H9 (cell line): ENCODE data around the gene ROPN1L. TPM values are rescaled to one million over a fixed set of nuclear protein-coding genes. Genes with fewer than 3 reads are reported as not detected.

Experiments
- DNase-seq: peaks from one replicate; pipeline ENCODE4 v3.0.0-alpha.2; 2017
- H2AFZ ChIP-seq: one replicate; pipeline ENCODE4 v1.6.1; 2013; ENCODE audit warnings: mild to moderate bottlenecking, low read length, control low read depth, moderate library complexity
- H2AK5ac ChIP-seq: 2 replicates; pipeline ENCODE4 v1.6.1; 2013; ENCODE audit warnings: low read length, control low read depth, mixed read lengths; ENCODE audit not compliant: insufficient read length
- H2BK120ac ChIP-seq: one replicate; pipeline ENCODE4 v1.6.1; 2013; ENCODE audit warnings: low read depth, mild to moderate bottlenecking, low read length, control low read depth, inconsistent platforms; ENCODE audit not compliant: poor library complexity, severe bottlenecking
- H2BK12ac ChIP-seq: 2 replicates; pipeline ENCODE4 v1.6.1; 2013; ENCODE audit warnings: low read length, control low read depth, mixed read lengths, low read depth; ENCODE audit not compliant: insufficient read length
- H2BK15ac ChIP-seq: 2 replicates; pipeline ENCODE4 v1.6.1; 2013; ENCODE audit warnings: low read depth, low read length, control low read depth
- H2BK20ac ChIP-seq: one replicate; pipeline ENCODE4 v1.6.1; 2013; ENCODE audit warnings: low read depth, mild to moderate bottlenecking, low read length, control low read depth, inconsistent platforms; ENCODE audit not compliant: poor library complexity, severe bottlenecking
- H2BK5ac ChIP-seq: 2 replicates; pipeline ENCODE4 v1.6.1; 2013; ENCODE audit warnings: low read length, control low read depth, mixed read lengths; ENCODE audit not compliant: insufficient read length
- H3K14ac ChIP-seq: 2 replicates; pipeline ENCODE4 v1.6.1; 2013; ENCODE audit warnings: low read length, control low read depth; ENCODE audit not compliant: insufficient read depth
- H3K18ac ChIP-seq: 2 replicates; pipeline ENCODE4 v1.6.1; 2013; ENCODE audit warnings: low read depth, mild to moderate bottlenecking, mixed read lengths, low read length, control low read depth; ENCODE audit not compliant: insufficient read length
- H3K23ac ChIP-seq: 2 replicates; pipeline ENCODE4 v1.6.1; 2013; ENCODE audit warnings: low read length, control low read depth, mixed read lengths, low read depth; ENCODE audit not compliant: insufficient read length
- H3K23me2 ChIP-seq: 2 replicates; pipeline ENCODE4 v1.6.1; 2013; ENCODE audit warnings: low read depth, mild to moderate bottlenecking, mixed read lengths, low read length, control low read depth; ENCODE audit not compliant: insufficient read length, poor library complexity, severe bottlenecking
- H3K27ac ChIP-seq: 2 replicates; pipeline ENCODE4 v1.5.1; 2013; ENCODE audit warnings: low read length, control low read depth, mixed read lengths, low read depth; ENCODE audit not compliant: insufficient read length
- H3K27me3 ChIP-seq: 2 replicates; pipeline ENCODE4 v1.6.1; 2013; ENCODE audit warnings: low read length, control low read depth, inconsistent platforms; ENCODE audit not compliant: insufficient read depth
- H3K4ac ChIP-seq: 2 replicates; pipeline ENCODE4 v1.6.1; 2013; ENCODE audit warnings: low read depth, mild to moderate bottlenecking, control low read depth, inconsistent platforms, low read length, moderate library complexity
- H3K4me1 ChIP-seq: 2 replicates; pipeline ENCODE4 v1.6.1; 2013; ENCODE audit warnings: low read length, control low read depth, inconsistent platforms; ENCODE audit not compliant: insufficient read depth
- H3K4me2 ChIP-seq: 2 replicates; pipeline ENCODE4 v1.6.1; 2013; ENCODE audit warnings: low read length, control low read depth, mixed read lengths; ENCODE audit not compliant: insufficient read length, insufficient read depth
- H3K56ac ChIP-seq: 2 replicates; pipeline ENCODE4 v1.6.1; 2013; ENCODE audit warnings: low read depth, mild to moderate bottlenecking, mixed read lengths, low read length, control low read depth; ENCODE audit not compliant: insufficient read length
- H3K79me1 ChIP-seq: 2 replicates; pipeline ENCODE4 v1.6.1; 2013; ENCODE audit warnings: low read depth, mild to moderate bottlenecking, moderate library complexity, low read length, control low read depth, inconsistent platforms; ENCODE audit not compliant: insufficient read depth, poor library complexity, severe bottlenecking
- H3K79me2 ChIP-seq: 2 replicates; pipeline ENCODE4 v1.6.1; 2013; ENCODE audit warnings: low read length, control low read depth, inconsistent platforms; ENCODE audit not compliant: insufficient read depth
- H3K9ac ChIP-seq: 2 replicates; pipeline ENCODE4 v1.6.1; 2013; ENCODE audit warnings: low read length, control low read depth, mixed read lengths; ENCODE audit not compliant: insufficient read length; ENCODE audit errors: extremely low read depth
- H3K9me3 ChIP-seq: one replicate; pipeline ENCODE4 v1.6.1; 2013; ENCODE audit warnings: low read depth, low read length, inconsistent platforms; ENCODE audit not compliant: control insufficient read depth
- H3T11ph ChIP-seq: one replicate; pipeline ENCODE4 v1.6.1; 2013; ENCODE audit warnings: mild to moderate bottlenecking, low read length, control low read depth, inconsistent platforms
- H4K20me1 ChIP-seq: one replicate; pipeline ENCODE4 v1.6.1; 2013; ENCODE audit not compliant: control insufficient read depth, insufficient read length, insufficient read depth
- H4K5ac ChIP-seq: 2 replicates; pipeline ENCODE4 v1.6.1; 2013; ENCODE audit warnings: low read depth, mild to moderate bottlenecking, mixed read lengths, low read length, control low read depth; ENCODE audit not compliant: insufficient read length
- H4K8ac ChIP-seq: replicated peaks from 2 replicates; pipeline ENCODE4 v1.6.1; 2013; ENCODE audit warnings: low read length, control low read depth, mixed read lengths, low read depth; ENCODE audit not compliant: insufficient read length
- H4K91ac ChIP-seq: 2 replicates; pipeline ENCODE4 v1.6.1; 2013; ENCODE audit warnings: low read depth, mild to moderate bottlenecking, moderate library complexity, mixed read lengths, low read length, control low read depth; ENCODE audit not compliant: insufficient read length
- H3K27ac Mint-ChIP-seq, 3 experiments: 2 replicates in 2 of 3; 3 replicates in 1 of 3; pipeline ENCODE4 v1.8.0; 2020 to 2021; ENCODE audit warnings: mixed read lengths in 3 of 3, mild to moderate bottlenecking in 1 of 3, moderate library complexity in 1 of 3
- H3K27me3 Mint-ChIP-seq: 2 replicates; pipeline ENCODE4 v1.8.0; 2021; ENCODE audit warnings: low read depth, mild to moderate bottlenecking, moderate library complexity, mixed read lengths
- H3K36me3 Mint-ChIP-seq, 3 experiments: 2 replicates in 2 of 3; 3 replicates in 1 of 3; pipeline ENCODE4 v1.8.0; 2020 to 2021; ENCODE audit warnings: low read depth in 3 of 3, mixed read lengths in 3 of 3; ENCODE audit not compliant: insufficient read depth in 1 of 3
- H3K4me1 Mint-ChIP-seq, 2 experiments: 2 replicates each; pipeline ENCODE4 v1.8.0; 2020; ENCODE audit warnings: mixed read lengths in 2 of 2
- H3K4me3 Mint-ChIP-seq, 2 experiments: 2 replicates in 1 of 2; 3 replicates in 1 of 2; pipeline ENCODE4 v1.8.0; 2020 to 2021; ENCODE audit warnings: mild to moderate bottlenecking in 2 of 2, mixed read lengths in 2 of 2, moderate library complexity in 1 of 2
- H3K9me3 Mint-ChIP-seq, 2 experiments: 2 replicates in 1 of 2; 3 replicates in 1 of 2; pipeline ENCODE4 v1.8.0; 2020; ENCODE audit warnings: mild to moderate bottlenecking in 2 of 2, mixed read lengths in 2 of 2, moderate library complexity in 1 of 2
- WGBS: extraction: QIAGEN DNeasy Blood & Tissue Kit; methylation state at CpG from one replicate; pipeline ENCODE4 v1.1.7; 2013; ENCODE audit warnings: missing lambda C conversion rate, low lambda C conversion rate, mixed read lengths; ENCODE audit not compliant: insufficient read length; ENCODE audit errors: extremely low coverage; 5-methylcytosine and 5-hydroxymethylcytosine counted together
- total RNA-seq: library from RNA; stranded (reverse); gene quantifications from 2 replicates; pipeline ENCODE4 v1.2.1, GENCODE V29; 2021
- TF ChIP-seq, protein P1 (sequence below): fragments of 200-600 bp; sonication (generic); conservative IDR thresholded peaks from 3 replicates; pipeline ENCODE4 v1.8.0; 2021; ENCODE audit warnings: antibody characterized with exemption, mild to moderate bottlenecking

ROPN1L gene
- total RNA-seq, 1 experiment from 2014 or later: 0.37 TPM

DNA sequence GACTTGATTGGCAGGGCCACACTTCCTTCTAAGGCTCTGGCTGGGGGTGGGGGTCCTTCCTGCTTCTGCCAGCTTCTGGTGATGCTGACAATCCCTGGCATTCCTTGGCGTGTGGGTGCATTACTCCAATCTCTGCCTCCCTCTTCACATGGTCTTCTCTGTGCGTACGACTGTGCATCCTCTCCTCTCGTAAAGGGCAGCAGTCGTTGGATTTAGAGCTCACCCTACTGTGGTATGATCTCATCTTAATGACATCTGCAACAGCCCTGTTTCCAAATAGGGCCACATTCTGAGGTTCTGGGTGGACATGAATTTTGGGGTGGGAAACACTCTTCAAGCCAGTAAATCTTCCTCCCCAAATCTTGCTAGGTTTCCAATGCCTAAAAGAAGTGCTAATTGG is 36.8 kb downstream of the ROPN1L start:
- H3K18ac ChIP-seq: no peak overlapping the region
- H3K4ac ChIP-seq: no peak overlapping the region
- H2AK5ac ChIP-seq: no peak overlapping the region
- DNase-seq: no peak
- H3K9me3 Mint-ChIP-seq: peaks cover 17% of the 10 kb centered on the region in 2 experiments; a peak in 4 of 5 replicates
- peaks cover 5 to 8% (median 5%) of the 10 kb centered on the region in 3 experiments; a peak in 4 of 7 replicates for H3K36me3 Mint-ChIP-seq
- no peaks in the 10 kb centered on the region; the same call in 1 of the 2 replicates for H3K4me1 ChIP-seq
- no peak overlapping the region for H3K27ac Mint-ChIP-seq
- no peak overlapping the region for H4K91ac ChIP-seq
- H3K4me1 Mint-ChIP-seq: peaks cover 30 to 34% of the 10 kb centered on the region in 2 experiments
- no peak overlapping the region for H2BK120ac ChIP-seq
- H3K4me3 Mint-ChIP-seq: no peak overlapping the region
- H2BK20ac ChIP-seq: no peak overlapping the region
- no peak overlapping the region for H3K23ac ChIP-seq
- H4K20me1 ChIP-seq: no peaks in the 10 kb centered on the region
- no peaks in the 10 kb centered on the region for H3K23me2 ChIP-seq
- no peak overlapping the region for H3K4me2 ChIP-seq
- H3K56ac ChIP-seq: no peak overlapping the region
- H3K14ac ChIP-seq: no peak overlapping the region
- H3T11ph ChIP-seq: no peak overlapping the region
- no peak overlapping the region for H4K8ac ChIP-seq
- WGBS: no CpG with 5 or more reads among the region's 5 CpGs
- no peak overlapping the region for H3K9ac ChIP-seq
- H3K79me1 ChIP-seq: no peaks in the 10 kb centered on the region
- H4K5ac ChIP-seq: no peak overlapping the region
- no peak overlapping the region for H2AFZ ChIP-seq
- TF ChIP-seq, protein P1, sequence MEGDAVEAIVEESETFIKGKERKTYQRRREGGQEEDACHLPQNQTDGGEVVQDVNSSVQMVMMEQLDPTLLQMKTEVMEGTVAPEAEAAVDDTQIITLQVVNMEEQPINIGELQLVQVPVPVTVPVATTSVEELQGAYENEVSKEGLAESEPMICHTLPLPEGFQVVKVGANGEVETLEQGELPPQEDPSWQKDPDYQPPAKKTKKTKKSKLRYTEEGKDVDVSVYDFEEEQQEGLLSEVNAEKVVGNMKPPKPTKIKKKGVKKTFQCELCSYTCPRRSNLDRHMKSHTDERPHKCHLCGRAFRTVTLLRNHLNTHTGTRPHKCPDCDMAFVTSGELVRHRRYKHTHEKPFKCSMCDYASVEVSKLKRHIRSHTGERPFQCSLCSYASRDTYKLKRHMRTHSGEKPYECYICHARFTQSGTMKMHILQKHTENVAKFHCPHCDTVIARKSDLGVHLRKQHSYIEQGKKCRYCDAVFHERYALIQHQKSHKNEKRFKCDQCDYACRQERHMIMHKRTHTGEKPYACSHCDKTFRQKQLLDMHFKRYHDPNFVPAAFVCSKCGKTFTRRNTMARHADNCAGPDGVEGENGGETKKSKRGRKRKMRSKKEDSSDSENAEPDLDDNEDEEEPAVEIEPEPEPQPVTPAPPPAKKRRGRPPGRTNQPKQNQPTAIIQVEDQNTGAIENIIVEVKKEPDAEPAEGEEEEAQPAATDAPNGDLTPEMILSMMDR: no peak
- no peaks in the 10 kb centered on the region for H3K79me2 ChIP-seq
- no peak overlapping the region for H3K27ac ChIP-seq
- H2BK5ac ChIP-seq: no peak overlapping the region
- H2BK12ac ChIP-seq: no peak overlapping the region
- H3K9me3 ChIP-seq: no peaks in the 10 kb centered on the region
- no peak overlapping the region for H2BK15ac ChIP-seq
- H3K27me3 ChIP-seq: no peaks in the 10 kb centered on the region
- peaks cover 38% of the 10 kb centered on the region for H3K27me3 Mint-ChIP-seq
